CD4-positive, alpha-beta T cell treated with Interleukin-15 for 1 hour (primary cell): ENCODE results near the gene PAAF1.
A peak's percentile ranks its signal among the peaks of the same experiment; 100 is the strongest.
"Not testable (repeated sequence)": the region's sequence is repeated elsewhere in the genome, so short reads cannot be mapped to it uniquely, and the experiment has no call there.

Source experiments
- DNase-seq: peaks from one replicate; pipeline ENCODE4 v3.0.0-alpha.2; 2020

PAAF1 gene

DNA sequence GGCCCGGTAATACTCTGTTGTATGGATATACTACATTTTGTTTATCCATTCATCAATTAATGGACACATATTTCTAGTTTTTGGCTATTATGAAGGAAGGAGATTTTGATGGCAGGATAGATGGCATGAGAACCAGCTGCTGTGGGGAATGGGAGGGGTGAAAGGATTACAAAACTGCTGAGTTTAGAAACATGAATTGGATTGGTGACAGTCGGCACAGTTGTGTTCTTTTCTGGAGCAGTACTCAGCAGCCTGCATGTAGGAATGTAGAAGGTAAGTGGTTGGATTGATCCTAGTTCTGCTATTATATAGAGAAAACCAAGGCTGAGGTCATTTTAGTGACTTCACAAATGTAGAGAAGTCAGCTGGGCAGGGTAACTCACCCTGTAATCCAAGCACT, 7.1 kb downstream of the PAAF1 start:
- no peak for DNase-seq

DNA sequence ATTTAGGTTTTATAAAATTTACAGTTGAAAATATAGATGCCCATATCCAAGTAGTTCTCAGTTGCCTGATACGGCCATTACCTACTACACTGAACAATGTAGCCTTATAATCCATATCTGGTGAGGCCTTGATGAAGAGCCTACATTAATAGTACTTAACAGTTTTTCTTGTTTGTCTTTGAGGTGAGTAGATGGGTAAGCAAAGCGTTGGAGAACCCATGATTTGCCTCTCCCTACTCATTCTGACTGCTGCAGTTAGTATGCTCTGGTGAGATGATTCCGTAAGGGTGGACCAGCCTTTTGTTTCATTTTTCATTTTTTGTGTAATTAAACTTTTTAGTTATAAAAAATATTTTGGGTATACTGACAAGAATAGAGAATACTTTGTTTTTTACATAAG, 11.4 kb downstream of the PAAF1 start:
- no peak for DNase-seq

DNA sequence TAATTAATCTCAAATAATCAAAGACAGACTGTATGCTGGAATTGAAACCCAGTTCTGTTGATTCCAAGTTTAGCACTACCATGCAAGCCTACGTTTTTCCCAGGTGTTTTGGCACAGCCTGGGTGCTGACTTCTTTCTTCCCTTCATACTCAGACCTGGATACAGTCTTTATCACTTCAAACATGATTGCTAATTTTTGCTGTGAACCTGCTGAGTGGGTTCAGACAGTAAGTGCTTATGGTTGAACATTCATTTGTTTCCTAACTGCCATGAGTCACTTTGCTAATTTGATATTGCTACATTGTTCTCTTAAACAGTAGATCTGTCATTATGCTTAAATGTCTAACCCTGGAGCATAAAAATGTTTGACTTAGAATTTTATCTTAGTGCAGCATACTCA, 12.2 kb downstream of the PAAF1 start:
- no peak for DNase-seq

DNA sequence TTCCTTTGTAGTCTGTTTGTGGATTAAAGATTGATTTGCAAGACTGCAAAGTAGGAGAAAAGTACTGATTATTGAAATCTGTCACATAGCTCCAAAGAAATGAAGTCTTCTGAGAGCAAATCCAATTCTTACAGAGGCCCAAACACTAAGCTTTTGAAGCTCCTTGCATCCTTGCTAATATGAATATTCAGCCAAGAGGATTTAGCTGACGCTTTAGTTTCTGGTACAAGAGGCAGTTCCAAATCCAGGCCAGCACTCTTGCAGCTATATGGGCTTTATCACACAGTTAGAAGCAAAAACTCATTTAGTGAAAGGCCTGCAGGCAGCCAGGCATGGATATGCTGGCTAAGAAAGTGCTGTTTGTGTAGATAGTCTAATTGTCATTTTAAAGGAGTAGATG, 12.7 kb downstream of the PAAF1 start:
- DNase-seq = no peak

DNA sequence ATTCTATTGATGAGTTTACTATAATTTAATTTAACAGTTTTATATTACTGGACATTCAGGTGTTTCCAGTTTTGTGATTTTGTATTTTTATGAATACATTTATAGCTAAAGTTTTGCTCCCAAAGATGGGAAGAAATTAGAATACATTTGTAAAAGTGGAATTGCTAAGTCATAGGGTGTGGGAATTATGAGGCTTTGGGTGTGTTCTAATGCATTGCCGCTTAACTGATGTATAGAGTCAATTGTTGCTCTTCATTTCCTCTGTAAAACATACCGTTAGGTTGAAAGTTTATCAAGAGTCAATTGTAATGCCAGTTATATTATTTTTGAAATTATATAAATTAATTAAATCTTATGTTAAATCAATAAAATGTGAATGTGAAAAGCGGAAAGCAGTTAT, 16.2 kb downstream of the PAAF1 start:
- DNase-seq = no peak

DNA sequence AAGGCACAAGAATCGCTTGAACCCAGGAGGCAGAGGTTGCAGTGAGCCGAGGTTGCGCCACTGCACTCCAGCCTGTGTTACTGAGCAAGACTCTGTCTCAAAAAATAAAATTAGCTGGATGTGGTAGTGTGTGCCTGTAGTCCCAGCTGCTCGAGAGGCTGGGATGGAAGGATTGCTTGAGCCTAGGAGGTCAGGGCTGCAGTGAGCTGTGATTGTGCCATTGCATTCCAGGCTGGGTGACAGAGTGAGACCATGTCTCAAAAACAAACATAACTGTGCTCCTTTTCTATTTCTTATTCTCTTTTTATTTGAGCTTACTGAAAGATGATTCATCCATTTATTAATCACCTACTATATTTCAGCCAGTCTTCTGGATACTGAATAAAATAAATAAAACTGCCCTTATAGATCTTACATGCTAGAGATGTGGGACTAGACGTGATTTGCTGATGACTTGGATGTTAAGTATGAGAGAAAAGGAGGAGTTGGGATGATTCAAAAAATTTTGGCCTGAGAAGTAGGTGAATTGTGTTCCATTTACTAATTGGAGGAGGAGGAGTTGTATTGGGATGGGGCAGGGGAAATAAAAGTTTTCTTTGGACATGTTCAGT, 18.0 kb downstream of the PAAF1 start:
- no peak for DNase-seq

DNA sequence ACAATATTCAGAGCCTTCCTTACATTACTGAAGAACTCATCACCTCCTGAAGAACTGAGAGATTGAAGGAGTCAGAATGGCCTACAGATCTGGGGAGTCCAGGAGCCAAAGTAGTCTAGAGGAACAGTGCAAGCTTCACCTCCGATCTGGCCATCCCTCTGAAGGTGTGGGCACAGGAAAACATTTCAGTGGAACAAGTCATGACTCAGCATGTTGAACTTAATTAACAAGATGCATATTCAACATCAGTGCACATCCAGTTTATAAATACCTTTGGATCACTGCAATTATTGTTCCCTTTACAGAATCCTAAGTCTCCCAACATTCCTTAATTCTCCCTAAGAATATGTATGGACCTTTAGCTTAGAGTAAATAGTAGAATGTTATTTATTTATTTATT, 25.5 kb downstream of the PAAF1 start:
- DNase-seq = no peak

DNA sequence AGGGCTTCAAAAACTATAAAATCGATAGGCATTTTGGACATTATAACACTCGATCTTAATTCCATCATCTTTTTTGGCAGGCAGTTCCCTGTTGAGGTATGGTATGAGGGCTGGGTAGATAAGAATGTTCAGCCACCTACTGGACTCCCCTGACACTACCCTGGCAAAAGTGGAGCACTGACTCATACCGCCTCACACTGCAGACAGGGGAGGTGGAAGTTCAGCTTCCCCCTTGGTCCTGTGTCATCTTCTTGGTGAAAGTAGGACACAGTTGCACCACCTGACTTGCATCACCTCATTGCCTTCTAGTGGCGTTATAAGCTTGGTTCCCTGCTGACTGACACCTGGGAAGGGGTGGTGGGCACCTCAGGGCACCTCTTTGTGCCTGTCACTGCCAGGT, 30.4 kb downstream of the PAAF1 start:
- DNase-seq = peak; percentile 20

DNA sequence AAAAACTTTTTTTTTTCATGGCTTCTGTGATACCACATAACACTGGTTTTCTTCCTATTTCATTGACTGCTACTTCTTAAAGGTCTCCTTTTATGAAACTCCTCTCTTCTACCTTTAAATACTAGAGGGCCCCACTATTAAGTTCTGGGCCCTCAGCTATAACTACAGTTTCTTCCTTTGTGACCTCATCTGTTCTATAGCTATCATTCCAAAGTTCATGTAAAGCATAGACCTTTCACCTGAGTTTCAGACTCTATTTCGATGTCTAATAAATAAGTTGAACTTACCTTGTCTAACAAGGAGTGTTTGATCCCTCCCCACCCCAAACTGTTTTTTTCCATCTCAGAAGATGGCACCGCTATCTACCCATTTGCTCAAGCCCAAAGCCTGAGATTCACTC, 35.2 kb downstream of the PAAF1 start:
- no peak for DNase-seq

DNA sequence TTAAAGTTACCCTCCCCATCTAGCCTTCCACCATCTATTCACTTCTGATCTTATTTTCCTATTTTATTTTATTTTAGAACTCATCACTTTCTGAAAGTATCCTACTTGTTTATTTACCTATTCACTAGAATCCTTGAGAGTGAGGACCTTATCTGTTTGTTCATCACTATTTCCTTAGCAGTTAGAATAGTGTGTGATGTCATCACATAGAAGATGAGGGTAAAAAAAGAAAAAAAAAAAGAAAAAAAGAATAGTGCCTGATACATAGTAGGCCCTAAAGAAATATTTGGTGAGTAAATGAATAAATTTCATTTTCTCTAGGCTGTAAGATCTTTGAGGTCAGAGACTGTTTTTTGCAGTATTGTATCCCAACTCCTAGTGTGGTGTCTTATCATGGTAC, 36.7 kb downstream of the PAAF1 start:
- DNase-seq = no peak

DNA sequence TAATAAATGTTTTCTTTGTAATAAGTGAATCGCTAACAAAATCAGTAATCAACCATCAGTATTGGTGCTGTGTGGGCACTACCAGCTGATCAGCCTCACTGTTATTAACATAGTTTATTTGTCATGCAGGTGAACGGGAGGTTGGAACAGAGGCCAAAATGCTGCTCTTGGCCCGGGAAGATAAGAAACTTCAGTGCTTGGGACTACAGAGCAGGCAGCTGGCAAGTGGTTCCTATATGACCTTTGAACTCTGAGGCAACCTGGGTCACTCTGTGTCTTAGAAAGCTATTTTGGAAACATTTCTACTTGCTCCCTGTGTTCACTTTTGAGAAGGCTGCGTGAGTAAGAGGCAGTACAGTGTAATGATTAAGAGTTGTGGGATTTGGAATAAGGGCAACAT, 37.5 kb downstream of the PAAF1 start:
- DNase-seq = no peak

DNA sequence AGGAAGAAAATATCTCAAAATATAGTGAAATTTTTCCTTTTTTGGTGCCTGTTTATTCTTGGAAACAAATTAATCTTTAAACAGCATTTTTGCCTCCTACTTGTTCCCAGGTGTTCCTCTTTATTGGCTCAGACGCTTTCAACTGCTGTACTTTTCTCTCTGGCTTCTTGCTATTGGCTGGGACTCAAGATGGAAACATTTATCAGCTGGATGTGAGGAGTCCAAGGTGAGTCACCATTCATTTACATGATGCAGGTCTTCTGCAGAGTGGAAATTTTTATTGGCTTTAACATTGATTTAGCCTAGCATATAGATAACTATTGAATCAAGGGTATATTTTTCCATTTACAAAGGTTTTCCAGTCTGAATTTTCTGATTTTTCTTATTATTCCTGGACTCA, 39.6 kb downstream of the PAAF1 start:
- no peak for DNase-seq

DNA sequence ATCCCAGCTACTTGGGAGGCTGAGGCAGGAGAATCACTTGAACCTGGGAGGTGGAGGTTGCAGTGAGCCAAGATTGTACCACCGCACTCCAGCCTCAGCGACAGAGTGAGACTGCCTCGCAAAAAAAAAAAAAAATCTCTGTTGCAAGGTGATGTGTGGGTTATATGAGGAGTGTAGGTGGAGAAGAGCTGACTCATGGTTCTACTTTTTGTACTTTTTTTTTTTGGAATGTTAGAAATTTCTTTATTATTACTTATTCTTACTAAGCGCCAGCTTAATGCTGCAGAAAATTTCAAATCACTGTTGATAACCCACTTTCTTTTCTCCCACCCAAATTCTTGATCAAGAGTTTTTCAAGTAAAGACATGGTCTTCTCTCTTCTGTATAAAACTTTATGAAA, 44.4 kb downstream of the PAAF1 start:
- no peak for DNase-seq

DNA sequence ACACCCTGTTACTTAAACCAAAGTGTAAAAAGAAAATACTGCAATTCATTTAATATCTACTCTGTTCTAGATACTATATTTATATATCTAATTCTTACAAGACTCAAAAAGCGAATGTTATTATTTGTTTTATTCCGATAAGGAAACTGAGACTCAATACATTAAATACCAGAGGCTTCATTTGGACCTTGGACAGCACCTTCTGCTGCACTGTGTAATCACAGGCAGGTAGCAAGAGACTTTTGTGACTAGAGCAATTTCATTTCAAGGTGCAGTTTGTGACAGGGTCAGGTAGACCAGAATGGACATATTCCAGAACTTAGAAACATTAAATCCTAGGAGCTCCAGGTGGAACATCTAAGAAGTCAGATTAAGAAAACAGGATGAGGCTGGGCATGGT, 52.6 kb downstream of the PAAF1 start:
- no peak for DNase-seq

DNA sequence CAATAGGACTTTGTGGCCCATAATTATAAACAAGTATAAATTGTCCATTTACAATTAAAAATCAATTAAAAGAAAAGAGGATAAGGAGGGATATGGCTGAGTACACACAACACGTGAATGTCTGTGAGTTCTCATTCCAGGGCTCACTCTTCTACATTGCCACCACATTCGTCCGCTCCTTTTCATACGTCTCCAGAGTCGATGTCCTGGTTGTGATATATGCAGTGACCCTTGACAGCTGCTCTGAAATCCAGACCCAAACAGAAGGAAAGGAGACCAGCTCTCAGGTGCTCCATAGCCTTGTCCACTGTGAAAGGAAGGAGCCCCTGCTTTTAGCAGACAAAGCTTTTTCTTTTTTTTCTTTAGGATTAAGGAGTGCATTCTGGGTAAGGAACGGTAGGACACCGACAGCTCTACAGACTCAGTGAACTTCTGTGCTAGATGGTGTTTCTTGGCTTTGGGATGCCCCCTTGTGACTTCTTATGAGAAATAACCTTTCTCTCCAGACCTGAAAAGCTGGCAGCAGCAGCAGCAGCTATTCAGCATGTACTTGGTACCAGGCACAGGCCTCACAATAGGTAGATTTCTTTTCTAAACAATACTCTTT, 54.3 kb downstream of the PAAF1 start:
- DNase-seq = no peak

DNA sequence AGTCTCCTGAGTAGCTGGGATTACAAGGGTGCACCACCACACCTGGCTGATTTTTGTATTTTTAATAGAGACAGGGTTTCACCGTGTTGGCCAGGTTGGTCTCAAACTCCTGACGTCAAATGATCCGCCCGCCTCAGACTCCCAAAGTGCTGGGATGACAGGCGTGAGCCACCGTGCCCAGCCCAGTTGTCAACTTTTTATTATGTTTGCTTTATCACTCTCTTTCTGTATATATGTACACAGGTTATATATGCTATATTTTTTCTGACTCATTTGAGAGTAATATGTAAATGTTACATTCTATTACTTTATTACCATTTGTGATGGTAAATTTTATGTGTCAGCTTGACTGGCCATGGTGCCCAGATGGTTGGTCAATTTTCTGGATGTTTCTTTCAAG, 55.2 kb downstream of the PAAF1 start:
- DNase-seq = no peak

DNA sequence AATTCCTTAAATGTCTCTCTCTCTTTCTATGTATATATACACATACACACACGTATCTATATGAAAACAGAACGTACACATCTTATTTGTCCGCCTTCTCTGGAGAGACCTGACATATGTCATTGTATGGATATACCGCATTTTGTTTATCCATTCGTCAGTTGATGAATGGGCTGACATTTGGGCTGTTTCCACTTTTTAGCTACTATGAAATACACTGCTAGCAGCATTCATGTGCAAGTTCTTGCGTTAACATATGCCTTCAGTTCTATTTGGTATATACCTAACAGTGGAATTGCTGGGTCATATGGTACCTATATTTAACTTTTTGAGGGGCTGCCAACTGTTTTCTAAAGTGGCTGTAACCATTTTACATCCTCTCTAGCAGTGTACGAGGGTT, 56.0 kb downstream of the PAAF1 start:
- DNase-seq = no peak

DNA sequence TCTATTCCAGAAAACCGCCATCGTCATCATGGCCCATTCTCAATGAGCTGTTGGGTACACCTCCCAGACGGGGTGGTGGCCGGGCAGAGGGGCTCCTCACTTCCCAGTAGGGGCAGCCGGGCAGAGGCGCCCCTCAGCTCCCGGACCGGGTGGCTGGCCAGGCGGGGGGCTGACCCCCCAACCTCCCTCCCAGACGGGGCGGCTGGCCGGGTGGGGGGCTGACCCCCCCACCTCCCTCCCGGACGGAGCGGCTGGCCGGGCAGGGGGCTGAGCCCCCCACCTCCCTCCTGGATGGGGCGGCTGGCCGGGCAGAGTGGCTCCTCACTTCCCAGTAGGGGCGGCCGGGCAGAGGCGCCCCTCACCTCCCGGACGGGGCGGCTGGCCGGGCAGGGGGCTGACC, 59.2 kb downstream of the PAAF1 start:
- DNase-seq = not testable (repeated sequence)

DNA sequence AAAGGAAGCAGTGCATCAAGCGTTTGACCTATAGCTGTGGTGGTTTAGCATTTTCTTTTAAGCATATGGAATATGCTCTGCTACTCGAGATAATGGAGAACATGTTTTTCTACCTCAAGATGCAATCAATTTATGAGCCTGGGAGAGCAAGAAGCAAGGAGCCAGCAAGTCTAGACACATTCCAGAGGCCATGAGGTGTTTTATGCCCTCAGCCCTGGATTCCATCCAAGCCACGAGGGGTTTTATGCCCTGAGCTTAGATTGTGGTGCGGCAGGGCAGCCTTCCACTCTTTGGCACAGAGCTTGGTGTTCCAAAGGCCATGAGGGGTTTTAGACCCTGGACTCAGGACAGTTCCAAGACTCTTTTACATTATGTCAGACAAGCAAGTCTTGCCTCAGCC, 62.3 kb downstream of the PAAF1 start:
- DNase-seq = no peak

DNA sequence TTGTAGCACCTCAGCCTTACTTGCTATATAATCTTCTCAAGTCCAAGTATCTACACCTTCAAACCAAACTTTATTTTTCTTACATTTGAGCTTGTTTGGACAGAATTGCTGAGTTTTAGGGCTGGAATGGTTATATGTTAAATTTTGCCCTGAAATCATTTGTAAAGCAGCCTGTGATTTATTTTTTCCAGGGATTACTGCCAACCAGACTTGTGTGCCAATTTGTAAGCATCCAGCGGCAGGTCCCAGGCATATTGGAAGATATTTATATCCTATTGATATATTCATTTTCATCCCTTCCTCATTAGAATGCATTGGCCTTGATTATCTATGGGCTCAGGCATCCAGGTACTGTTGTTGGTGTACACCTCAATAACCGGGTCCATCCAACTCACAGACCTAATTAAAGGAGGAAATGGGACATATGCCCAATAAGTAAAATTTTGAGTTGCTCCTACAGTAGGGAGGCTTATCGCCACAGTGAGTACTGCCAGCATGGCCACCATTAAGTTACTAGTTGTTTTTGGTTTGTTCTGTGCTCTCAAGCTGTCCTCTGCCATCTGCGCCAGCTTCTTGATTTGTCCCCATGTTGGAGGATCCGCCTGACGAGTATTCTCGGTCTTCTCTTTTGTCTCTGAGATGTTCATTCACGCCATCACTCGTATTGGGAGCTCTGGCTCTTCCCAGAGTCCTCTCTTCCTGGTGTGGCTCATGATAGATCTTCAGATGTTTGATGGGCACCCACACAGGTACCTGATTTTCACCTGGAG, 64.2 kb downstream of the PAAF1 start:
- DNase-seq = no peak

DNA sequence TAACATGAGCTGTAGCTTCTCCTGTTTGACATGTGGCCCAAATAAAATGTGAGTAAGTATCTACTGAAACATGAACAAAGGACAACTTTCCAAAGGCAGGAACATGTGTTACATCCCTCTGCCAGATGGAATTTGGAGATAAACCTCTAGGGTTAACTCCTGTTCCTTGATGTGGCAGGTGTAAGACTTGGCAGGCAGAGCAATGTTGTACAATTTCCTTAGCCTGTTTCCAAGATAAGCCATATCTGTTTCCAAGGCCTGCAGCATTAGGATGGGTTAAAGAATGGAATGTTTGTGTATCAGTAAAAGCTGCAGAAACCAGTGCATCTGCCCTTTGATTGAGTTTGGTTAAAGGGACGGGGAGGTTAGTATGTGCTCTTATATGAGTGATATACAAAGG, 65.2 kb downstream of the PAAF1 start:
- DNase-seq = no peak

DNA sequence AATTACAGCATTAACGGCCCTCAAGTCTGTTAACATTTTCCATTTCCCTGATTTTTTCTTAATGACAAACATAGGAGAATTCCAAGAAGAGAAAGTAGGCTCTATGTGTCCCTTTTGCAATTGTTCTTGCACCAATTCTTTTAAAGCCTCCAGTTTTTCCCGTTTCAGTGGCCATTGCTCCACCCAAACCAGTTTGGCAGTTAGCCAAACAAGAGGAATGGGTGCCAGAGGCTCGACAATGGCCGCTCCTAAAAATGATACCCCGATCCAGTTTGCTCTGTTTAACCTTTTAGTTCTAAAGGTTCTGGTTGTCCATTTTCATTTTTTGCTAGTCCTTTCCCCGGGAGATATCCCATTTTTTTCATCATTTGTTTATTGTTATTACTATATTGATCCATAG, 67.3 kb downstream of the PAAF1 start:
- DNase-seq = no peak

DNA sequence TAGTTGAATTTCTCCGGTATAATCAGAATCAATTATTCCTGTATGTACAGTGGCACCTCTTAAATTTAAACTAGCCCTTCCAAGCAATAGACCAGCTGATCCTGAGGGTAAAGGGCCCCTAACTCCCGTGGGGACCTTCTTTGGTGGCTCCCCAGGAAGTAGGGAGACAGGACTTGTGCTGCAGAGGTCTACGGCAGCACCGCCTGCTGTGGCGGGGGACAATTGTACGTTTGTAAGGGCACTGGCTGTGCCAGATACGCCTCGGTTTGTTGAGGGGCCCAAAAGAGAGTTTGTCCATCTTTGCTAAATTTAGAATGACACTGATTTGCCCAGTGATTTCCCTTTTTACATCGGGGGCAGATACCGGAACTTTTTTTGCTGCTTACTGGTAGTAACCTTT, 68.1 kb downstream of the PAAF1 start:
- DNase-seq = no peak

DNA sequence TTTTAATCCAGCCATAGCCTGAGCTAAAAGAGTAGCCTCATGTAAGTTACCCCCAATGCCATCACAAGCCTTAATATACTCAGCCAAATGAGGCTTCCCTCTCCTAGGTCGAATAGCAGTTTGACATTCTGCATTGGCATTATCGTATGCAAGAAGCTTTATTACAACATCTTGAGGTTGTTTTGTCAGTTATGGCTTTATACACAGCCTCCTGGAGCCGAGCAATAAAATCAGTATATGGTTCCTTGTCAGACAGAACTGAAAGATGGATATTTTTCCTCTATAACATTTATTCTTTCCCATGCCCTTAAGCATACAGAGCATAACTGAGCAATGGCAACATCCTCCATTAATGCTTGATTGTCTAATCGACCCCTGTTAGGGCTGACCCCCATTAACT, 68.6 kb downstream of the PAAF1 start:
- no peak for DNase-seq
